ENCODE measurements around the gene ZNF761. TPM values are rescaled to one million over a fixed set of nuclear protein-coding genes. Genes with fewer than 3 reads are reported as not detected.

ZNF761 gene
- total RNA-seq, 2 donors from 2014 or later, result 52.3 to 63.8 TPM

Other genes with a start within 250 kb of the ZNF761 start
- 1 to 10 TPM; 7.6 to 8.6 TPM for gene ZNF665, start 238.6 kb upstream of the ZNF761 start, total RNA-seq
- gene ZNF677, start 177.1 kb upstream of the ZNF761 start, total RNA-seq, result 10 to 100 TPM; 35.6 to 56.5 TPM
- not detected for gene VN1R2, start 173.7 kb upstream of the ZNF761 start, total RNA-seq
- gene VN1R4, start 164.3 kb upstream of the ZNF761 start, total RNA-seq, result not detected
- 10 to 100 TPM; 19.0 to 24.3 TPM for gene ZNF845, start 98.2 kb upstream of the ZNF761 start, total RNA-seq
- gene ZNF525, start 66.3 kb upstream of the ZNF761 start, total RNA-seq, result 10 to 100 TPM; 42.2 to 48.8 TPM
- 10 to 100 TPM; 30.1 to 35.9 TPM for gene ZNF765, start 36.8 kb upstream of the ZNF761 start, total RNA-seq
- 10 to 100 TPM; 38.7 to 58.5 TPM for gene ZNF813, start 35.7 kb downstream of the ZNF761 start, total RNA-seq
- gene ZNF331, start 106.2 kb downstream of the ZNF761 start, total RNA-seq, result 10 to 100 TPM; 32.1 to 50.1 TPM
- gene DPRX, start 200.0 kb downstream of the ZNF761 start, total RNA-seq, result not detected